Ascending aorta (tissue), 2 donors: ENCODE measurements around the gene GLRA2. TPM values are rescaled to one million over a fixed set of nuclear protein-coding genes. Genes with fewer than 3 reads are reported as not detected.

Experiments
- DNase-seq, 2 donors: peaks; one replicate each; pipeline ENCODE4 v3.0.0-alpha.2; 2019; ENCODE audit warnings: low spot score in 2 of 2
- H3K27ac ChIP-seq, 2 donors: fragments of 200-600 bp; sonication (generic); one replicate each; pipeline ENCODE4 v1.5.1; 2016 to 2017; ENCODE audit warnings: mild to moderate bottlenecking in 1 of 2
- H3K27me3 ChIP-seq: fragments of 200-600 bp; sonication (generic); one replicate; pipeline ENCODE4 v1.5.1; 2017
- H3K36me3 ChIP-seq, 2 donors: fragments of 200-600 bp; sonication (generic); one replicate each; pipeline ENCODE4 v1.5.1; 2016
- H3K4me1 ChIP-seq, 2 donors: fragments of 200-600 bp; sonication (generic); one replicate each; pipeline ENCODE4 v1.5.1; 2016 to 2017; ENCODE audit warnings: mild to moderate bottlenecking in 1 of 2
- H3K4me3 ChIP-seq, 2 donors: fragments of 200-600 bp; sonication (generic); one replicate each; pipeline ENCODE4 v1.5.1; 2016 to 2017; ENCODE audit warnings: mild to moderate bottlenecking in 1 of 2
- H3K9me3 ChIP-seq, 2 donors: fragments of 200-600 bp; sonication (generic); one replicate each; pipeline ENCODE4 v1.5.1; 2016
- intact Hi-C: fragments of 100-400 bp; cut with DNase I; formaldehyde crosslinking; loops from one replicate; pipeline ENCODE4 v1.15.1; 2023
- total RNA-seq: library from RNA; depleted of rRNA; stranded (reverse); fragments of >200 nt; gene quantifications from one replicate; pipeline ENCODE4 v1.1.0, GENCODE V29; 2016
- TF ChIP-seq, protein P1 (sequence below), 3 experiments: fragments of 200-600 bp in 2 of 3; fragments of 450-650 bp in 1 of 3; sonication (generic) in 2 of 3; IDR thresholded peaks; one replicate each; pipeline ENCODE4 v1.5.1; 2016 to 2019; ENCODE audit warnings: antibody characterized with exemption in 3 of 3, mild to moderate bottlenecking in 1 of 3, moderate library complexity in 1 of 3

Gene GLRA2
- total RNA-seq, 1 donor from 2014 or later: not detected

GRCh38 chrX:14660970-14661369, 131.6 kb downstream of the GLRA2 start:
- intact Hi-C loops: no loop called here
- TF ChIP-seq, protein P1, sequence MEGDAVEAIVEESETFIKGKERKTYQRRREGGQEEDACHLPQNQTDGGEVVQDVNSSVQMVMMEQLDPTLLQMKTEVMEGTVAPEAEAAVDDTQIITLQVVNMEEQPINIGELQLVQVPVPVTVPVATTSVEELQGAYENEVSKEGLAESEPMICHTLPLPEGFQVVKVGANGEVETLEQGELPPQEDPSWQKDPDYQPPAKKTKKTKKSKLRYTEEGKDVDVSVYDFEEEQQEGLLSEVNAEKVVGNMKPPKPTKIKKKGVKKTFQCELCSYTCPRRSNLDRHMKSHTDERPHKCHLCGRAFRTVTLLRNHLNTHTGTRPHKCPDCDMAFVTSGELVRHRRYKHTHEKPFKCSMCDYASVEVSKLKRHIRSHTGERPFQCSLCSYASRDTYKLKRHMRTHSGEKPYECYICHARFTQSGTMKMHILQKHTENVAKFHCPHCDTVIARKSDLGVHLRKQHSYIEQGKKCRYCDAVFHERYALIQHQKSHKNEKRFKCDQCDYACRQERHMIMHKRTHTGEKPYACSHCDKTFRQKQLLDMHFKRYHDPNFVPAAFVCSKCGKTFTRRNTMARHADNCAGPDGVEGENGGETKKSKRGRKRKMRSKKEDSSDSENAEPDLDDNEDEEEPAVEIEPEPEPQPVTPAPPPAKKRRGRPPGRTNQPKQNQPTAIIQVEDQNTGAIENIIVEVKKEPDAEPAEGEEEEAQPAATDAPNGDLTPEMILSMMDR (IDR thresholded peaks at IDR 0.05): no peak
- H3K9me3 ChIP-seq: no peaks in the 10 kb centered on the region
- H3K36me3 ChIP-seq: no peaks in the 10 kb centered on the region
- H3K27me3 ChIP-seq: no peaks in the 10 kb centered on the region
- no peaks in the 10 kb centered on the region for H3K4me1 ChIP-seq
- no peak overlapping the region for H3K27ac ChIP-seq
- DNase-seq: no peak
- H3K4me3 ChIP-seq: no peak overlapping the region

DNA sequence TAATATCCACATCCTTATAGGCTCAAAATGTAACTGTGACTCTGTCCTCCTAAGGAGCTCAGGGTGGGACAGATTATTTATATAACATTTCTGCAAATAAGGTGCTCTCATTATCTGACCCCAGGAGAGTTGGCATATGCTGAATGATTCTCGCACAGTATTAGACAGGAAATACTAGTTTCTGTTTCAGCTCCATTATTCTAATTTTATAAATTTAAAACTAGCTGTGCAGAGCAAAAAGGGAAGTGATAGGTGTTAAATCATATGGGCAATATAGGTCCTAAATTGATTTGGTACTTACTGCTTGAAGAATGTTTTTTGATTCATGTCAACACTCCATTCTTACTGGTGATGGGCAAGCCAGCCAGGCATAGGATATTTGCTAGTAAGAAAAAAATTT, 141.5 kb downstream of the GLRA2 start:
- Histone ChIP-seq H3K36me3 (no peaks in the 10 kb centered on the region), H3K4me1 (no peaks in the 10 kb centered on the region), H3K27ac (no peak overlapping the region), H3K4me3 (no peak overlapping the region), H3K27me3 (no peaks in the 10 kb centered on the region), H3K9me3 (no peaks in the 10 kb centered on the region)
- TF ChIP-seq, protein P1 (IDR thresholded peaks at IDR 0.05): no peak
- intact Hi-C loops: no loop called here
- no peak for DNase-seq

GRCh38 chrX:14672611-14673172, 143.4 kb downstream of the GLRA2 start:
- H3K4me1 ChIP-seq: no peaks in the 10 kb centered on the region
- no peak overlapping the region for H3K27ac ChIP-seq
- no peak overlapping the region for H3K4me3 ChIP-seq
- no peaks in the 10 kb centered on the region for H3K27me3 ChIP-seq
- intact Hi-C loops: no loop called here
- H3K9me3 ChIP-seq: no peaks in the 10 kb centered on the region
- H3K36me3 ChIP-seq: no peaks in the 10 kb centered on the region
- TF ChIP-seq, protein P1 (IDR thresholded peaks at IDR 0.05): no peak
- no peak for DNase-seq

- no peaks in the 10 kb centered on the region for H3K4me1 ChIP-seq
- no peak overlapping the region for H3K27ac ChIP-seq
- TF ChIP-seq, protein P1 (IDR thresholded peaks at IDR 0.05): no peak
- no peaks in the 10 kb centered on the region for H3K9me3 ChIP-seq
- no peaks in the 10 kb centered on the region for H3K36me3 ChIP-seq
- no peaks in the 10 kb centered on the region for H3K27me3 ChIP-seq
- H3K4me3 ChIP-seq: no peak overlapping the region
- intact Hi-C loops: no loop called here
- no peak for DNase-seq
Measured at GRCh38 chrX:14673236-14673635, 143.9 kb downstream of the GLRA2 start.

DNA sequence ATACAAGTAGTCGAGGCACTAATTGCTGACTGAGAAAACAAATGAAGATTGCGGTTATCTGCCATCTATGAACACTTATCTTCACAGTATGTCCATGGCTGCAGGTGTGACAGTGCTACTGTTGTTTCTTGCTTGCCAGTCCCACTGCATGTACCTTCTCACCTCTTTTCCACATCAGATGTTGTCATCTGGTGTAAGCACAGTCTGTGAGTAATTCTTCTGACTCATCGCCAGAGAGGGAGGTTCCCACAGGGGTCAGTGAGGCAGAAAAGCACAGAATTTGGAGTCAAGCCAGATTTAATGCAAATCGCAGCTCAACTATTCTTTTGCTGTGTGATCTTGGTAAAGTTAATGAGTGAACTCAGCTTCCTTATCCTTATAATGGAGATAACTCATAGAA, 144.4 kb downstream of the GLRA2 start:
- no peak for DNase-seq
- Histone ChIP-seq H3K4me3 (no peak overlapping the region), H3K27me3 (no peaks in the 10 kb centered on the region), H3K27ac (no peak overlapping the region), H3K9me3 (no peaks in the 10 kb centered on the region), H3K36me3 (no peaks in the 10 kb centered on the region), H3K4me1 (no peaks in the 10 kb centered on the region)
- intact Hi-C loops: no loop called here
- TF ChIP-seq, protein P1 (IDR thresholded peaks at IDR 0.05): no peak

DNA sequence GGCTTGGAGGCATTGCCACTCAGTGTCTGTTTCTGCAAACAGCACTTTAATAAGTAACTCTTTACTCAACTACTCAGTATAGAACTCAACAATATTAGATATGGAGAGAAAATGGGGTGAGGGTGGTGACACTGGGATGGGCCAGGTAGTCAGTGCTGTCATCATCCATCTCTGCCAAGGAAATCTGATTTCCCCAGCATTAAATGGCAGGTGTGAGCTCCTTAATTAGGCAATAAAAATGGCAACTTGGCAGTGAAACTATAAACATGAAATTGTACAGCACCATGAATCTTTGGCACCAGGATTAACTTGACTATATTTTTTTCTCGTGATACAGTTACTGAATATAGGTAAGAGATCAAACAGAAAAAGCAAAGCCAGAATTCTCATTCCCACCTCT, 146.2 kb downstream of the GLRA2 start:
- no peak for DNase-seq
- Histone ChIP-seq H3K36me3 (no peaks in the 10 kb centered on the region), H3K4me1 (no peaks in the 10 kb centered on the region), H3K27me3 (no peaks in the 10 kb centered on the region), H3K27ac (no peak overlapping the region), H3K9me3 (no peaks in the 10 kb centered on the region), H3K4me3 (no peak overlapping the region)
- intact Hi-C loops: no loop called here
- TF ChIP-seq, protein P1 (IDR thresholded peaks at IDR 0.05): no peak
